ENCODE results near the gene COPB2. TPM values are rescaled to one million over a fixed set of nuclear protein-coding genes. Genes with fewer than 3 reads are reported as not detected.
"Not testable (repeated sequence)": the region's sequence is repeated elsewhere in the genome, so short reads cannot be mapped to it uniquely, and the experiment has no call there.

COPB2 gene
- polyA plus RNA-seq, 3 donors from 2014 or later: 53.0 to 95.4 (median 89.4) TPM

DNA sequence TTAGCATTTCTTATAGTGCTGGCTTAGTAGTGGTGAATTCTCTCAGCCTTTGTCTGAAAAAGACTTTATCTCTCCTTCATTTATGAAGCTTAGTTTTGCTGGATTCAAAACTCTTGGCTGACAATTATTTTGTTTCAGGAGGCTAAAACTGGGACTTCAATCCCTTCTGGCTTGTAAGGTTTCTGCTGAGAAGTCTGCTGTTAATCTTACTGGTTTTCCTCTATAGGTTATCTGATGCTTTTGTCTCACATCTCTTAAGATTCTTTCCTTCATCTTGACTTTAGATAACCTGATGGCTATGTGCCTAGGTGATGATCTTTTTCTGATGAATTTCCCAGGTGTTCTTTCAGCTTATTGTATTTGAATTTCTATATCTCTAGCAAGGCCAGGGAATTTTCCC is 23.4 kb upstream of the COPB2 start:
- not testable (repeated sequence) for DNase-seq; H3K27me3 Mint-ChIP-seq (ENCODE audit: low read depth in 3 of 3); H3K4me1 Mint-ChIP-seq; H3K27ac Mint-ChIP-seq; H3K4me3 Mint-ChIP-seq
- H3K9me3 Mint-ChIP-seq: peaks cover 34 to 94% (median 83%) of the 10 kb centered on the region in 6 donors
- H3K36me3 Mint-ChIP-seq: peaks cover 4 to 26% (median 18%) of the 10 kb centered on the region in 3 donors

DNA sequence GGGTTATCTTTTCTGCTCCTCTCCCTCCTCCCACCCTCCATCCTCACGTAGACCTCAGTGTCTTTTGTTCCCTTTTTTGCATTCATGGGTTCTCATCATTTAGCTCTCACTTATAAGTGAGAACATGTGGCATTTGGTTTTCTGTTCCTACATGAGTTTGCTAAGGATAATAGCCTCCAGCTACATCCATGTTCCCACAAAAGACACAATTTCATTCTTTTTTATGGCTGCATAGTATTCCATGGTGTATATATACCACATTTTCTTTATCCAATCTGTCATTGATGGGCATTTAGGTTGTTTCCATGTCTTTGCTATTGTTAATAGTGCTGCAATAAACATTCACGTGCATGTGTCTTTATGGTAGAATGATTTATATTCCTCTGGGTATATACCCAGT is 11.7 kb upstream of the COPB2 start:
- not testable (repeated sequence) for H3K4me3 Mint-ChIP-seq; H3K4me1 Mint-ChIP-seq; H3K27ac Mint-ChIP-seq; DNase-seq; H3K27me3 Mint-ChIP-seq (ENCODE audit: low read depth in 3 of 3)
- H3K36me3 Mint-ChIP-seq: peaks cover 12 to 19% (median 13%) of the 10 kb centered on the region in 3 donors
- H3K9me3 Mint-ChIP-seq: peaks cover 27 to 43% (median 37%) of the 10 kb centered on the region in 6 donors

DNA sequence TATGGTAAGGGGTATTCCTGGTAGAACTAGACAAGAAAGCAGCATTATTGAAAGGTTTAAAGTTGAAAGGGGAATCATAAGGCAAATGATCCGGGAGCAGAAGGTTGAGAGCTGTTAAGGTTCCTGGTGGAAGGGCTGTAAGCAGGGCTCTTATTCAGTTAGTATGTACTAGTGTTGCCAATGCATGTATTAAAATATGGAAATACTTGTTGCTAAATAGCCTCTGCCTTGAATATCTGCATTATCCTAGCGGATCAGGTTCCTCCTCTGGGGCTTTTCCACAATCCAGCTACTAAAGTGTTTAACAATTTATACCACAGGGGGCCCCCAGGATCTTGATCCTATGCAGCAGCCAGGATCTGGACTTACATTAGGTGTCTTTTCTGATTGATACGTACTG is 7.3 kb upstream of the COPB2 start:
- peaks cover 0 to 7% (median 3%) of the 10 kb centered on the region in 6 donors for H3K9me3 Mint-ChIP-seq
- H3K27ac Mint-ChIP-seq: no peak overlapping the region

DNA sequence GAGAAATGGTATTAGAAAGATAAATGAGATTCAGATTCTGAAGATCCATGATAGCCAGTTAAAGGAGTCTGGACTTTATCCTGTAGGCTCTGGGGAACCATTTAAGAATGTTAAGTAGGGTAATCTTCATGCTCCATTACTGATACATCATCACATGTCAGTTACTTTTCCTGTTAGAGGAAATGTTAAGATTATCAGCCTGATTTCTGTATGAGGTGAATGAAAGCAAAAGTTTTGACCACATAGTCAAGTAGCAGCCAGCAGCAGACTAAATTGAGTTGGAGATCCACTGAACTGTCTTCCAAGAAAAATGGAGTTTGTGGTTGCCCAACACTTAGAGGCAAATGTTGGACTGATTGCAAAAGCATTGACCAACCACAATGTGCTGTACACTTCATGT is 4.7 kb upstream of the COPB2 start:
- Mint-ChIP-seq H3K27me3 (ENCODE audit: low read depth in 3 of 3) (peaks cover 6 to 10% (median 9%) of the 10 kb centered on the region in 3 donors), H3K27ac (no peak overlapping the region), H3K9me3 (no peaks in the 10 kb centered on the region), H3K4me3 (no peak overlapping the region), H3K36me3 (no peaks in the 10 kb centered on the region), H3K4me1 (peaks cover 16 to 22% of the 10 kb centered on the region in 2 donors)
- DNase-seq: no peak

More for the DNA sequence above, 7.3 kb upstream of the COPB2 start:
- peaks cover 0 to 5% (median 0%) of the 10 kb centered on the region in 3 donors for H3K27me3 Mint-ChIP-seq (ENCODE audit: low read depth in 3 of 3)
- no peaks in the 10 kb centered on the region for H3K4me1 Mint-ChIP-seq
- no peak for DNase-seq
- H3K36me3 Mint-ChIP-seq: peaks cover 0 to 2% (median 0%) of the 10 kb centered on the region in 3 donors
- no peak overlapping the region for H3K4me3 Mint-ChIP-seq

GRCh38 chr3:139388821-139389551 is 461 bp downstream of the COPB2 start:
- no peak for DNase-seq
- H3K36me3 Mint-ChIP-seq: no peaks in the 10 kb centered on the region
- peaks cover 50 to 72% of the 10 kb centered on the region in 2 donors for H3K4me1 Mint-ChIP-seq
- H3K27me3 Mint-ChIP-seq (ENCODE audit: low read depth in 3 of 3): peaks cover 6 to 10% (median 9%) of the 10 kb centered on the region in 3 donors
- H3K4me3 Mint-ChIP-seq: peak overlapping the region; percentile 95 to 99 (median 96)
- no peaks in the 10 kb centered on the region for H3K9me3 Mint-ChIP-seq
- H3K27ac Mint-ChIP-seq: peak overlapping the region; percentile 98 to 100 (median 99)

- peak overlapping the region; percentile 53 to 100 (median 62) for H3K27ac Mint-ChIP-seq
- peaks cover 50 to 74% of the 10 kb centered on the region in 2 donors for H3K4me1 Mint-ChIP-seq
- DNase-seq: no peak
- H3K9me3 Mint-ChIP-seq: no peaks in the 10 kb centered on the region
- H3K27me3 Mint-ChIP-seq (ENCODE audit: low read depth in 3 of 3): peaks cover 6 to 10% (median 8%) of the 10 kb centered on the region in 3 donors
- no peaks in the 10 kb centered on the region for H3K36me3 Mint-ChIP-seq
- H3K4me3 Mint-ChIP-seq: peak overlapping the region; percentile 61 to 99 (median 95)
Measured at GRCh38 chr3:139388077-139388476, 1.4 kb downstream of the COPB2 start.

- Mint-ChIP-seq H3K4me1 (peaks cover 24 to 79% of the 10 kb centered on the region in 2 donors), H3K36me3 (peaks cover 18 to 25% (median 22%) of the 10 kb centered on the region in 3 donors)
- not testable (repeated sequence) for H3K27me3 Mint-ChIP-seq (ENCODE audit: low read depth in 3 of 3); H3K27ac Mint-ChIP-seq; H3K4me3 Mint-ChIP-seq; DNase-seq; H3K9me3 Mint-ChIP-seq
Measured at GRCh38 chr3:139382291-139382690, 7.2 kb downstream of the COPB2 start.

- Mint-ChIP-seq H3K36me3 (peaks cover 21 to 29% (median 27%) of the 10 kb centered on the region in 3 donors), H3K4me3 (no peak overlapping the region), H3K27me3 (ENCODE audit: low read depth in 3 of 3) (no peaks in the 10 kb centered on the region), H3K27ac (no peak overlapping the region), H3K9me3 (no peaks in the 10 kb centered on the region), H3K4me1 (peaks cover 11 to 62% of the 10 kb centered on the region in 2 donors)
- DNase-seq: no peak
Measured at GRCh38 chr3:139380575-139380974, 8.9 kb downstream of the COPB2 start.

- no peaks in the 10 kb centered on the region for H3K27me3 Mint-ChIP-seq (ENCODE audit: low read depth in 3 of 3)
- H3K4me3 Mint-ChIP-seq: no peak overlapping the region
- H3K27ac Mint-ChIP-seq: peak overlapping the region in 1 of 6 donors; percentile 49
- H3K4me1 Mint-ChIP-seq: peaks cover 7 to 46% of the 10 kb centered on the region in 2 donors
- no peak for DNase-seq
- H3K9me3 Mint-ChIP-seq: no peaks in the 10 kb centered on the region
- peaks cover 21 to 47% (median 37%) of the 10 kb centered on the region in 3 donors for H3K36me3 Mint-ChIP-seq
Measured at GRCh38 chr3:139378587-139379241, 10.7 kb downstream of the COPB2 start.

GRCh38 chr3:139377378-139377777 is 12.1 kb downstream of the COPB2 start:
- Mint-ChIP-seq H3K27me3 (ENCODE audit: low read depth in 3 of 3) (no peaks in the 10 kb centered on the region), H3K4me1 (peaks cover 7 to 38% of the 10 kb centered on the region in 2 donors), H3K4me3 (no peak overlapping the region), H3K27ac (no peak overlapping the region), H3K9me3 (no peaks in the 10 kb centered on the region), H3K36me3 (peaks cover 24 to 50% (median 37%) of the 10 kb centered on the region in 3 donors)
- no peak for DNase-seq

- Mint-ChIP-seq H3K4me1 (peaks cover 0 to 6% of the 10 kb centered on the region in 2 donors), H3K9me3 (no peaks in the 10 kb centered on the region), H3K4me3 (no peak overlapping the region), H3K36me3 (peaks cover 27 to 57% (median 54%) of the 10 kb centered on the region in 3 donors), H3K27me3 (ENCODE audit: low read depth in 3 of 3) (no peaks in the 10 kb centered on the region), H3K27ac (no peak overlapping the region)
- DNase-seq: no peak
Measured at GRCh38 chr3:139374099-139374498, 15.3 kb downstream of the COPB2 start.

DNA sequence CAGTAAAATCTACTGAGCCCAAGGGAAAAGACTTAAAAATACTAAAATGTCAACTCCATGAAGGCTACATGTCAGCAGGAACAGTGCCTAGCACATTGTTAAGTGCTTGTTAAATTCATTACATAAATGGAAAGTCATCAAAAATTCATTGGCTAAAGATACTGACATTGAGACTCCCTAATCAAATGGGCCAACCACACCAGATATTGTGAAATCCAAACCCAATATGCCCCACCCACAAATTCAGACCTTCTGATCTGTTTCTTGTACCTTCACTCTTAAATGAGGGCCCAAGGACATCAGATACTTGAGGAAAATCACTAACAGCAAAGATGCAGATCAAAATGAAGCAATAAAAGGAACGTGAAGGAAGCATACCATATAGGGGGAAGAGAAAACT is 24.9 kb downstream of the COPB2 start:
- no peak for DNase-seq
- Mint-ChIP-seq H3K4me3 (no peak overlapping the region), H3K9me3 (no peaks in the 10 kb centered on the region), H3K27me3 (ENCODE audit: low read depth in 3 of 3) (no peaks in the 10 kb centered on the region), H3K4me1 (peaks cover 0 to 20% of the 10 kb centered on the region in 2 donors), H3K27ac (peak overlapping the region in 2 of 6 donors; percentile 53 to 58), H3K36me3 (peaks cover 17 to 70% (median 45%) of the 10 kb centered on the region in 3 donors)

DNA sequence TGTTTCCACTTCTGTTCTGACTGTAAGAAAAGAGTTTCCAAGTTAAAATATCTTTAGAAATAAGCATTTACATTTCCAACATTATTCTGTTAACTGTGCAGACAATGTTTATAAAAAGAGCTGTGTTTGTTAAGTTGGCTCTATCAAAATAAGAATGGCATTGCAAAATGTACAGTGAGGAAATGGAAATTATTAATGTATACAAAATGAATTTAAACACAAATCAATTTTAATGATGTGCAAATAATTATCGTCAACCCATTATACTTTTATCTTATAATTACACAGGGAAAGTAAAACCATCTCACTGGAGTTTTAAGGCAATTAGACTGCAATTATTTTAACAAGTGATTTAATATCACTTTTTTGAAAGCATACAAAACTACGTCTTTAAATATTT is 28.2 kb downstream of the COPB2 start:
- Mint-ChIP-seq H3K27ac (no peak overlapping the region), H3K4me1 (peaks cover 0 to 23% of the 10 kb centered on the region in 2 donors), H3K4me3 (no peak overlapping the region), H3K36me3 (peaks cover 18 to 71% (median 40%) of the 10 kb centered on the region in 3 donors), H3K27me3 (ENCODE audit: low read depth in 3 of 3) (peaks cover 0 to 2% (median 0%) of the 10 kb centered on the region in 3 donors), H3K9me3 (no peaks in the 10 kb centered on the region)
- no peak for DNase-seq

Measured in immature natural killer cell (primary cell).